Limb (tissue), 2 donors: ENCODE data around the gene ATG14.
A peak's percentile ranks its signal among the peaks of the same experiment; 100 is the strongest.
"Not testable (repeated sequence)": the region's sequence is repeated elsewhere in the genome, so short reads cannot be mapped to it uniquely, and the experiment has no call there.

ENCODE experiments used
- DNase-seq, 2 donors: peaks; one replicate each; pipeline ENCODE4 v3.0.0-alpha.2; 2016; ENCODE audit errors: extremely low spot score in 2 of 2

ATG14 gene

DNA sequence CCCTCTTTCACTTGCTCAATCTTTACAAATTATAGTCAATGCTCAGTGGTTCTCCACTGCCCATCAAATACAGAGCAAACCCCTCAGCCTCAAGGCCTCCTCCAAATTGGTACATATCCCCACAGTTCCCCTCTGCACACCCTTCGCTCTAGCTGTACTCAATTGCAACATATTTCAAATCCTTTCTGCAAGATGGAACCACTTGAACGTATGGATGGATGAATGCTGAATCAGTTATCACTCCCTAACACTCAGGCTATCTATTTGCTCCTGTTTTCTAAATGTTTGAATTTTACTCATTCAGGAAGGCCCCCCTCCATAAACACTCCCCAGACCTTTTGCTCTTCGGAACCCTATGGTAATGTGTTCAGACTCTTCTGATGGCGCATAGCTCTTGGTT is 24.5 kb downstream of the ATG14 start:
- DNase-seq: no peak

DNA sequence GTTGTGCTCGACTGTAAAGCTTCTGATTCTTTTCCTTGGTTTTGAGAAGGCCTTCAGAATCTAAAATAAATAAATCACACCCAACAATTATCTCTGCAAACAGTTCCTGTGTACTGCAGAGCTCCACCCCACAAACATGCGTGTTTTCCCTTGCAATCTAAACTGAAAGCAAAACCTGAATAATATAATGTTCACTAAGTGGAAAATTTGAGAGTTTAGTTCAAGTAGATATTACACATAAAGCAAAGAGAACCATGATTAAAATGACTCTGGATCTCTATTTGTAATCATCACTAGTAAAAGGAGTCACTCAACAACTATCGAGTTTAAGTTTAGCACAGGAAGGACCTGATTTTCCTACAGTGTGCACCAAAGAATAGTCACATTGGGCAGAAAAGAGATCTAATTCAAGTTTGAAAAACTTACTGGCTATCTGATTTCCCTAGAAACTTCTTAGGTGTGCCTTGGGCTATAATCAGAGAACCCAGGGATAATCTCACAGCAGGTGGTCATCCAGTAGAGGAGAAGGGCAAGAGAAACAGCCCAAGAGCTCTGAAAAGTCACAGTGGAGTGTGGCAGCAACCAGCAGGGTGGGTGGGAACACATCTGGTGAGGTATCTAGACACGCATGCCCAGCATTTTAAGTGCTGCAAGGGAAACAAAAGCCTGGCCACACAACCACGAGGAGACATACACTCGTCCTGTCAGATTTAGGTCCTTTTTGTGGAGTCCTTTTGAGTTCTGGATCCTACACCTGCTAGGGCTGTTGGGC is 25.4 kb downstream of the ATG14 start:
- no peak for DNase-seq

DNA sequence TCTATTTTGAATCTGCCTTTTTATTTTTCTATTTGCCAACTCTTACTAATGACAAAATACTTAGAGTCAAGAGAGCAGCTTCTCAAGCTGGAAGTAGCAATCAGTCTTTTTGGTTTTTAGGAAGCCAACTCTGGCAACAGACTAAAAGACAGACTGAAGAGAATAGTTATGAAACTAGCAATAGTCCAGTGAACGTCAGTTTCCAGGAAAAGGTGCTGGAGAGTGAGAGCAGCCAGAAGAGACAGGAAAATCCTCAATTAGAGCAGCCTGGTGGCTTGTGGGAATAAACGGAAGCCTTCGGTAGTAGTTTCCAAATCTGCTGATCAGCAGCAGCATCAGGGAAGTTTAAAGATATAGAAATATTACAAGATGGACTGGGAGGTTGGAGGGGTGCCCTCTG is 27.1 kb downstream of the ATG14 start:
- no peak for DNase-seq

- DNase-seq: no peak
Measured at GRCh38 chr14:55383541-55384140, 28.0 kb downstream of the ATG14 start.

DNA sequence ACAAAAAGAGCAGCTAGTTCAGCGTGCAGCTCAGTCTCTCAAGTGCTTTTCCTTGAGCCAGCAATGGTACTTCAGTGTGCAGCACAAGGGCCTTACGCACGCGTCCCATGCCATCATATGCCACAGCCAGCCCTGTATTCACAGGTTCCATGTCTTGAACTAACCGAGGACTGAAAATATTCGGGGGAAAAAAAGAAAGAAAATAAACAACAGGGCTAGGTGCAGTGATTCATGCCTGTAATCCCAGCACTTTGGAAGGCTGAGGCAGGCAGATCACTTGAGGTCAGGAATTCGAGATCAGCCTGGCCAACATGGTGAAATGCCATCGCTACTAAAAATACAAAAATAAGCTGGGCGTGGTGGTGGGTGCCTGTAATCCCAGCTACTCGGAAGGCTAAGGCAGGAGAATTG is 28.6 kb downstream of the ATG14 start:
- not testable (repeated sequence) for DNase-seq

- DNase-seq: no peak
Measured at GRCh38 chr14:55382483-55382882, 29.1 kb downstream of the ATG14 start.

GRCh38 chr14:55381561-55381960 is 30.1 kb downstream of the ATG14 start:
- no peak for DNase-seq

DNA sequence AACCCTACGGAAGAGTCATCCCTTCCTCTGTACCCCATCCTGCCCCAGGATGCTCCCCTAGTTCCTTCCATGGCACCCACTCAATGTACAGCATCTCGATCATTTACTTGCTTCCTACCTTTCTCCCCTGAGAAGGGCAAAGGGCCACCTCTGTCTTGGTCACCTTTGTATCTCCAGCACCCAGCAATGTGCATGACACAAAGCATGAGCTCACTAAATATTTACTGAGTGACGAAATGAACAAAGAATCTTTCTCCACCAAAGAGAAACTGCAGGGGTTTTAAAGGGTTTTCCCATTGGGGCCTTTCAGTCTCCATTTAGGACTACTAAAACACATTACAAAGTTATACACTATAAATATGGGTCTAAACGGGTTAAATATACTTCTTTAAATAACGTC is 30.6 kb downstream of the ATG14 start:
- no peak for DNase-seq

GRCh38 chr14:55377236-55377635 is 34.4 kb downstream of the ATG14 start:
- no peak for DNase-seq

- DNase-seq: no peak
Measured at GRCh38 chr14:55374771-55375170, 36.9 kb downstream of the ATG14 start.

DNA sequence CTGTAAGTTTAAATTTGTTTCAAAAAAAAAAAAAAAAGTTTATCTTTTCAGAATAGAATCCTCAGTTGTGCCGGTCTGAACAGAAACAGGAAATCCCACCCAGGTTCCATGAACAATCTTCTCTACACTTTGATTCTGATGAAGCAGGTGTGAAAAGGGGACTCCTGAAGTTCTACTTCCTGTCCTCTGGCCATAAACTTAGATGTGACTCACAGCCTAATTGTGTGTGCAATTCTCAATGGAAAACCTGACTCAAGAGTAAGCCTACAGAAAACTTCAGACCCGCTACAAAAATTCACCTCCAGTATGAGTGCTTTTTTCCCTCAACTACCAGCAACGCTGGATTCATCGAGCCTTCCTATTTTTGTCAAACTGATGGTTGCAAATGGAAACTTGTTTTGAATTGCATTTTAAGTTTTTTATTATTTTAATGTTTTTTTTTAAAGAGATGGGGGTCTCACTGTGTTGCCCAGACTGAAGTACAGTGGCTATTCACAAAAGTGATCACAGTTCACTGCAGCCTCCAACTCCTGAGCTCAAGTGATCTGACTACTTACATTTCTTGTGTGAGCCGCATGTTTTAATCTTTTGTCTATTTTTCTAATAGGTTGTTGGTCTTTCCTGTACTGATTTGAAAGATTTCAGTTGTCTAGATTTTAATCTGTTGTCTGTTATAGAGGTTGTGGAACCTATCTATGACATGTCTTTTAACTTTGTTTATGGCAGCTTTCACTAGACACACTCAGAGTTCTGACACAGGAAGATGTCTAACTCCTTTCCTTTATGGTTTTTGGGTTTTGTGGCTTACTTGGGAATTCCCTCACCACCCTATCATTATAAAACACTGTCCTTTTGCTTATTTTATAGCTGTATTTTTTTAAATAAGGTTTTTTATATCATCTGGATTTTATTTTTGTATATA is 37.6 kb downstream of the ATG14 start:
- DNase-seq: no peak

- DNase-seq: no peak
Measured at GRCh38 chr14:55372825-55373224, 38.8 kb downstream of the ATG14 start.

DNA sequence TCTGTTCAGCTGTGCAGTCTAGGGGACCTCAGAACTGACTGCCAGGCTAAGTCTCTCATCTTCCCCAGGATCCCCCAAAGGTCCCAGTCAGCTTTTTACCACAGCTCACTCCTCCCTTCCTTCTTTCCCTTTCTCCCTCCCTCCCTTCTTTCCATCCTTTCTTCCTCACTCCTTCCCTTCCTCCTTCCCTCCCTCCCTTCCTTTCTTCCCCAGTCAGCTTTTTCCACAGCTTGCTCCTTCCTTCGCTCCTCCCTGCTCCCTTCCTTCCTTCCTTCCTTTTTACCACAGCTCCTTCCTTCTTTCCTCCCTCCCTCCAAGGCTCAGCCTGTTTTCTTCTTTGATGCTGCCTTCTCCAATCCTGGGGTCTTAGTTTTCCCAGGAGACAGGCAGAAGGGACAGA is 39.2 kb downstream of the ATG14 start:
- DNase-seq: no peak

- DNase-seq: no peak
Measured at GRCh38 chr14:55370883-55371455, 40.7 kb downstream of the ATG14 start.

DNA sequence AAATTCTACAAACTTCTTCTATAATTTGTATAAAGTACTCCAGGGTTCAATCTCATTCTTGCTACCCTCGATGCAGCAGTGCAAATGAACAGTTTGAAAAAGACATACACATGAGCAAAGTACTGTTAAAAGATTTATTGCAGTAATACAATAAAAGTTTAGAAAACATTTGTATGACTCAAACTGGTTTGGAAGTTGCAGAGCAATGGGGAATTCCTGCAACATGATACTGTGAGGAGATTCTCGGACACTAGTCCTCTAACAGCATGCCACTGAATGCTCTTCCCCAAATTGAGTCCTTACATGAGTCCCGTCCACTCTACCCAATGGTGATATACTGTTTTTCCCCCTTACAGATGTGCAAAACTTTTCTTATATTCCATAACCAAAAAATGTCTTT is 45.4 kb downstream of the ATG14 start:
- no peak for DNase-seq

DNA sequence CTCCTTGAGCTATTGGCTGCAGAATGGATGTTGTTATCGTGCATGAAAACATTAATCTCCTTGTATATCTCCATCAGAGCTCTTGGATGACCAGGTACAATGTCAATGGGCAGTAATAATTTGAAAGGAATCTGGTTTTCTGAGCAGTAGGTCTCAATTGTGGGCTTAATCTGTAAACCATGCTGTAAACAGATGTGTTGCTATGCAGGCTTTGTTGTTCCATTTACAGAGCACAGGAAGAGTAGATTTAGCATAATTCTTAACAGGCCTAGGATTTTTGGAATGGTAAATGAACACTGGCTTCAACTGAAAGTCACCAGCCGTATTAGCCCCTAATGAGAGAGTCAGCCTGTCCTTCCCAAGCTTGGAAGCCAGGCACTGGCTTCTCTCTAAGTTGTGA is 50.4 kb downstream of the ATG14 start:
- peak in 1 of 2 donors; percentile 9 for DNase-seq

DNA sequence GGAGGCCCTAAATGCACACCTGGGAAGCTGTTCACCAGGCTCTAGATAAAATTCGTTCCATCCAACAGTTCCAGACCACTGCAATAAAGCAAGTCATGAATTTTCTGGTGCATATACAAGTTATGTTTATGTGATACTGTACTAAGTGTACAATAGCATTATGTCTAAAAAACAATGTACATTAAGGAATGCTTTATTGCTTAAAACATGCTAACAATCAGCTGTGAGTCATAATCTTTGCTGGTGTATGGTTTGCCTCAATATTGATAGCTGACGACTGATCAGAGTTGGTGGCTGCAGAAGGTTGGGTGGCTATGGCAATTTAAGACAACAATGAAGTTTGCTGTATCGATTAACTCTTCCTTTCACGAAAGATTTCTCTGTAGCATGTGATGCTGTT is 52.3 kb downstream of the ATG14 start:
- DNase-seq: no peak

DNA sequence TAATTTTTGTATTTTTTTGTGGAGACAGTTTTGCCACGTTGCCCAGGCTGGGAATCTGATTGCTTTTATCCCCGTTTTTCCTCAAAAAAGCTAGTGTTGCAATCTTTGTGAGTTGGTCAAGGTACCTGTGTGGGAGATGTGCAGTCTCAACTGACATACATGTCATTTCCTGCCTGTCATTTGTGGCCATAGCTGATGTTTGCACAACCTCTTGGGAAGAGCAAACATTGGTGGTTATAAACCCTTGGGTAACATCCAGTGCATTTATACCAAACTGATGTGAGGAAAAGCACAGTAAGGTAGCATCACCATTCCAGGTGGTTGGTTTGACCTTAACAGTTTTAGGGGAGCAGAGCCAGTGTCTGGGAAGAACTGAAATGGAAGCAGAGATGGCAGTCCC is 54.7 kb downstream of the ATG14 start:
- DNase-seq: no peak

DNA sequence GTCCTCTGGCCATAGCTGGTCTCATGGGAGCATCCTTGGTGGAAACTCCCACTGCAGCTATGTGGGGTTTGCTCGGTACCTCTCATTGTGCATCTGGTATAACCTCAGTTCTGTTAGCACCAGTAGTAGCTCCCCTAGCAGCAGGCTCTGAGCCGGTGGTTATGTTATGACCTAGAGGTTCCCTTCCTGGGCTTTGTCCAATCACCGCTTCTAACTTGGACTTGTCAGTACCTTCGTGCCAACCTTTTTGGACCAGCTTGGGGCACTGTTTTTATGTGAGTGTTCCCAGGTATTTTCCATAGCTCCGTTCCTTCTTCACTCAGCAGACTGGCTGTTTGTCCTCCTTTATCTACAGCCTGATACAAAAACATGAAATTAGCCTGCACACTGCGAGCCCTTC is 55.7 kb downstream of the ATG14 start:
- DNase-seq: no peak

GRCh38 chr14:55354500-55354899 is 57.1 kb downstream of the ATG14 start:
- DNase-seq: peak; percentile 34 to 50

- DNase-seq: no peak
Measured at GRCh38 chr14:55353686-55354467, 57.8 kb downstream of the ATG14 start.
